ENCODE measurements around the gene SGMS2.

The SGMS2 gene

DNA sequence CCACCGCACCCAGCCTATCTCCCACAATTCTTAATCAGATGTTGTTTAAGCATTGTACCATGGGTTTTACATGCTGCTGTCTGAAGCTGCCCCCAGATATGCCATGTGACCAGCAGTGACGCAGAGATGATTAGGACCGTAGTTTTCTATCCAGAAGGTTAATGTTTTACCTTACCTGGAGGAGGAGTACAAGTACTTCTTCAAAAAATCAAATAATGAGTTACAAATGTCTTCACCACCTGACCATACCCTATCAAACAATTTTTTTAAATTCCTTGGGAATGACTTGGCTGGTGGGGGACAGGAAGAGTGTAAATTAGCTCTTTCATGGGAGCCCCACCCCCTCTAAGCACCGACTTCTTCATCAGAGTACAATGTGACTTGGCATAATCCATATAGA lies 16.2 kb upstream of the SGMS2 start:
- CTCF ChIA-PET, result no interaction called here
- no peak for DNase-seq (ENCODE audit: extremely low spot score)

GRCh38 chr4:107809210-107809609 lies 15.5 kb upstream of the SGMS2 start:
- TF ChIP-seq, protein P1, sequence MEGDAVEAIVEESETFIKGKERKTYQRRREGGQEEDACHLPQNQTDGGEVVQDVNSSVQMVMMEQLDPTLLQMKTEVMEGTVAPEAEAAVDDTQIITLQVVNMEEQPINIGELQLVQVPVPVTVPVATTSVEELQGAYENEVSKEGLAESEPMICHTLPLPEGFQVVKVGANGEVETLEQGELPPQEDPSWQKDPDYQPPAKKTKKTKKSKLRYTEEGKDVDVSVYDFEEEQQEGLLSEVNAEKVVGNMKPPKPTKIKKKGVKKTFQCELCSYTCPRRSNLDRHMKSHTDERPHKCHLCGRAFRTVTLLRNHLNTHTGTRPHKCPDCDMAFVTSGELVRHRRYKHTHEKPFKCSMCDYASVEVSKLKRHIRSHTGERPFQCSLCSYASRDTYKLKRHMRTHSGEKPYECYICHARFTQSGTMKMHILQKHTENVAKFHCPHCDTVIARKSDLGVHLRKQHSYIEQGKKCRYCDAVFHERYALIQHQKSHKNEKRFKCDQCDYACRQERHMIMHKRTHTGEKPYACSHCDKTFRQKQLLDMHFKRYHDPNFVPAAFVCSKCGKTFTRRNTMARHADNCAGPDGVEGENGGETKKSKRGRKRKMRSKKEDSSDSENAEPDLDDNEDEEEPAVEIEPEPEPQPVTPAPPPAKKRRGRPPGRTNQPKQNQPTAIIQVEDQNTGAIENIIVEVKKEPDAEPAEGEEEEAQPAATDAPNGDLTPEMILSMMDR (IDR thresholded peaks at IDR 0.05; ENCODE audit: control extremely low read depth, extremely low read depth, low read depth, missing control alignments), result no peak
- ChIA-PET POLR2A (no interaction called here), CTCF (interaction anchor here (0.8 kb wide), 1 partner anchor 20 kb away, joined by 3 read pairs; no protein-coding TSS in a partner anchor)
- no peak for DNase-seq (ENCODE audit: extremely low spot score)

More for the DNA sequence above, 16.2 kb upstream of the SGMS2 start:
- TF ChIP-seq, protein P1 (IDR thresholded peaks at IDR 0.05; ENCODE audit: control extremely low read depth, extremely low read depth, low read depth, missing control alignments), result no peak
- POLR2A ChIA-PET, result no interaction called here

DNA sequence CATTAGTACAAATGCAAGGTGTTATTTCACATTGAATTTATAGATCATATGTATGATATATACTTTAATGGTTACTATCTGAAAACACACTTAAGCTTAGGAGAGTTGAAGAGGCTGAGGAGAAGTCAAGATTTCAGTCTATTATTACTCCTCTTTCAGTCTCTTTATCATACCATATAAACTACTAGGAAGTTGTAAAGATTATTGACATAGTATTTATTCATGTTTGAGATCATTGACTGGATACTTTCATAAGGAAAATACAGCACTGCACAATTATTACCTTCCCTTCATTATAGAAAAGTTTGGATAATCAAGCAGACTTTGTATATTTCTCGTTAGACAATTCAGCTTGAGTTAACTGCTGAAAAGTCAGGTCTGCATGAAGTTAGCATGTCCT lies 10.0 kb upstream of the SGMS2 start:
- ChIA-PET CTCF (interaction anchor here (1.0 to 1.6 kb wide), 2 partner anchors 15 to 20 kb away, joined by 3 read pairs; no protein-coding TSS in a partner anchor), POLR2A (no interaction called here)
- TF ChIP-seq, protein P1 (IDR thresholded peaks at IDR 0.05; ENCODE audit: control extremely low read depth, extremely low read depth, low read depth, missing control alignments), result no peak
- no peak for DNase-seq (ENCODE audit: extremely low spot score)

- TF ChIP-seq, protein P1 (IDR thresholded peaks at IDR 0.05; ENCODE audit: control extremely low read depth, extremely low read depth, low read depth, missing control alignments), result no peak
These were observed 9.6 kb upstream of the SGMS2 start for GRCh38 chr4:107815158-107815557.

DNA sequence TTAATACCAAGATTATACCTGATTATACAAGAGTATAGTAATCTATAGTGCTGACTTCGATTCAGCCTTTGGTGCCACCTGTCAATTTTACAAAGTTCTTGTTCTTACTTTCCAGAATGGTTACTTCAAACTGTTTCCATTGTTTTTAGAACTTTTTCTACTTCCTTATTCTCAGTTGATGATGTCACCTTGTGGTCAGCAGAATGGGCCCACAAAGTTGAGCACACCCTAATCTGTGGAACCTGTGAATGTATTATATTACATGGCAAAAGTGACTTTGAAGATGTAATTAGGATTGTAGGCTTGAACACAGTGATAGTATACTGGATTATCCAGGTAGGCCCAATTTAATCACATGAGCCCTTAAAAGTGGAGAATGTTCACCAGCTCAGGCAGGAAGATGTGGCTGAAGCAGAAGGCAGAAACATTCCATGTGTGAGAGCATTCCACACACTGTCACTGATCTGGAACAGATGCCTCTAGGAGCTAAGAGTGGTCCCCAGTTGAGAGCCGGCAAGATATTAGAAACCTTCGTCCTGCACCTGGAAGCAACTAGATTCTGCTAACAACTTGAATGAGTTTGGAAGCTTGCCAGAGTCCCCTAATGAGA lies 6.3 kb upstream of the SGMS2 start:
- POLR2A ChIA-PET, result no interaction called here
- no peak for DNase-seq (ENCODE audit: extremely low spot score)
- CTCF ChIA-PET, result interaction anchor here (1.2 to 2.6 kb wide), 3 partner anchors 15 to 62 kb away, joined by 3 to 6 read pairs (median 4); no protein-coding TSS in a partner anchor
- TF ChIP-seq, protein P1 (IDR thresholded peaks at IDR 0.05; ENCODE audit: control extremely low read depth, extremely low read depth, low read depth, missing control alignments), result no peak

More at GRCh38 chr4:107815158-107815557, 9.6 kb upstream of the SGMS2 start:
- ChIA-PET CTCF (interaction anchor here (0.7 to 1.6 kb wide), 3 partner anchors 13 to 19 kb away, joined by 3 read pairs; no protein-coding TSS in a partner anchor), POLR2A (no interaction called here)
- DNase-seq (ENCODE audit: extremely low spot score), result no peak

- CTCF ChIA-PET, result no interaction called here
- DNase-seq (ENCODE audit: extremely low spot score), result no peak
- POLR2A ChIA-PET, result interaction anchor here (1.0 kb wide), 1 partner anchor 830 kb away, joined by 3 read pairs; no protein-coding TSS in a partner anchor
- TF ChIP-seq, protein P1 (IDR thresholded peaks at IDR 0.05; ENCODE audit: control extremely low read depth, extremely low read depth, low read depth, missing control alignments), result no peak
These were observed 822 bp upstream of the SGMS2 start for GRCh38 chr4:107823870-107824349.
